Skeletal muscle cell (primary cell): ENCODE measurements around the gene TMEM201.

Source experiments
- DNase-seq: peaks from one replicate; pipeline ENCODE4 v3.0.0-alpha.2; 2010; ENCODE audit warnings: low read depth
- H3K4me3 ChIP-seq: 2 replicates; pipeline ENCODE4 v1.5.1; 2011; ENCODE audit warnings: low read depth, mild to moderate bottlenecking, control low read depth, low read length, moderate library complexity

Gene TMEM201

DNA sequence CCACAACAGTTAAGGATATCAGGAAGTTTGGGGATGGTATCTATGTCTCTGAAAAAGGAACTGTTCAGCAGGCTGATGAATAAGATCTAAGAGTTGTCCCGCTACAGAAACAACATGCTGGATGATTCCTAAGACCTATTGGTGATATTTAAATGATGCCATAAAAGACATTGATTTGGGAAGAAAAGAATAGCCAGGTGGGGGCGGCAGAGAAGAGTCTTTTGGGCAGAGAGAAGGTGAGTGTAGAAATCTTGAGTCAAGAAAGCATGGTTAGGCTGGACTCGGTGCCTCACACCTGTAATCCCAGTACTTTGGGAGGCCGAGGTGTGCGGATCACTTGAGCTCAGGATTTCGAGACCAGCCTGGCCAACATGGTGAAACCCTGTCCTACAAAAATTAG, 11.8 kb upstream of the TMEM201 start:
- H3K4me3 ChIP-seq, result no peak overlapping the region
- no peak for DNase-seq

DNA sequence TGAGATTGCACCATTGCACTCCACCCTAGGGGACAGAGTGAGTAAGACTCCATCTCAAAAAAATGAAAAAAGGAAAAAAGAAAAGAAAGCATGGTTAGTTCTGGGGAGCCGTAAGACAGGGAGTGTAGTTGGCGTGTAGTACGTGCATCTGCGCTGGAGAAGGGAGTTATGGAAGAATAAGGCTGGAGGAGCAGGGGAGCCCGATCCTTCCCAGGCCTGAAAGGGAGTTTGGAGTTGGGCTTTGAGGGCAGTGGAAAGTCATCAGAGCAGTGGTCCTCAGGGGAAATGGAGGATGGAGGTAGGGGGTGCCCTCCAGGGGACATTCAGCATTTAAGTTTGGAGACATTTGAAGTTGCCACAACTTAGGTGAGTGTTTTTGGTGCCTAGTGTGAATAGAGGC, 11.3 kb upstream of the TMEM201 start:
- H3K4me3 ChIP-seq, result no peak overlapping the region
- no peak for DNase-seq

GRCh38 chr1:9580942-9581341, 7.8 kb upstream of the TMEM201 start:
- no peak overlapping the region for H3K4me3 ChIP-seq
- no peak for DNase-seq

DNA sequence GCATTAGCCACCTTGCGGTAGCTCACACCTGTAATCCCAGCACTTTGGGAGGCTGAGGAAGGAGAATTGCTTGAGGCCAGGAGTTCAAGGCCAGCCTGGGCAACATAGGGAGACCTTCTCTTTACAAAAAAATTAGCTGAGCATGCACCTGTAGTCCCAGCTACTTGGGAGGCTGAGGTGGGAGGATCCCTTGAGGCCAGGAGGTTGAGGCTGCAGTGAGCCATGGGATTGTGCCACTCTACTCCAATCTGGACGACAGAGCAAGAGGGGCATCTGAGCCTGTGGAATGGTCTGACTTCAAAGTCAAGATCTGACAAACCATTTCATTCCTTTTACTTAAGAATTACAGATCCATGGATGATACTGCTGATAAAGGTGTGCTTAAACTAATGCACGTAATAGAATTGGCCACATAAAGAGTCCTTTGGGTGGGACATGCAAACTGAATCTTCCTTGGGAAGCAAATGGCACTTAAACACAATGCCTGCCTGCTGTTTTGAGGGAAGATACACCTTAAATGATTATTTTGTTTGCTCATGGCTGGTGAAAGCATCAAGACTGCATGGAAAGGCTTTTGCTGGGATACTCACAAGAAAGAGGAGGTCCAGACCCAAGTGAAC, 2.5 kb upstream of the TMEM201 start:
- no peak for DNase-seq
- no peak overlapping the region for H3K4me3 ChIP-seq

DNA sequence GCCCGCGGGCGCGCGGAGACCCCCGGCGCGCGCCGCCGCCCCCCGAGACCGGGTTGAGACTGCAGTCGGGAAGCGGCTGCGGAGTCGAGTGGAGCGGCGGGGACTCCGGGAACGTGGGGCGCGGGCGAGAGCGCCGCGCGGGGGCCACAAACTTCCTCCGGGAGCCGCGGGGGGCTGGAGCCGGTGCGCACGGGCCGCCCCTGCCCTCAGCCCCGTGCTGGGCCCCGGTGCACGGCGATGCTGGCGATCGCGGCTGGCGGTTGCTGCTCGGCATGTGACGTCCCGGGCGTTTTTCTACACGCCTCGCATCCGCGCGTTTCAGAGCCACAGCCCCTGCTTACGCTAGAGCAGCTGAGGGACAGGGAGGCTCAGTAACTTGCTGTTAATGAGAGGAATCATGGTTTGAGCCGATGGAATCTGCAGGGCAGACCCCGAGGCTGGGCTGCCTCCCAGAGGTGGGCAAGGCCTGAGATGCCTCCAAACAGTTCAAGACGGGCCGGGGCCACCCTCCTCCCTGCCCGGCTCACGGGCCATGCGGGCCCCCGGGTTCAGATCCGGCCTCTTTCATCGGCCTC, 520 bp downstream of the TMEM201 start:
- no peak for DNase-seq
- H3K4me3 ChIP-seq, result peak overlapping the region; percentile 53

GRCh38 chr1:9589719-9590157, 1.0 kb downstream of the TMEM201 start:
- no peak for DNase-seq
- H3K4me3 ChIP-seq, result peak overlapping the region; percentile 53

DNA sequence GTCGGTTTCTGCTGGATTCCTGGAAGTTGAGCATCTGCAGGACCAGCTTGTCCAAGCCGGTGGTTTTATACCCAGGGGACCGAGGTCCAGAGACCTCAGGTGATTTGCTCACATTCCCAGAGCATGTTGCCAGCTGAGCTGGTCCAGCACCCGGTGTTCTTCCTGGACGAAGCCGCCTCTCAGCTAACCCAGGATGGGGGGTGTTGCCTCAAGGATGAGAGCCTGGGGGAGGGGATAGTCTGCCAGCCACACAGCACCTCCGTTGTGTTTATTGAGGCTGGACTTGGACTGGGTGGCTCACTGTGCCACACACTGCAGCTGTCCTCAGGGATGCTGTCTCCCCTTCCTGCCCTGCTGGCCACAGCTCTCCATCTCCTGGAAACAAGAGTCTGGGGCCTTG, 1.5 kb downstream of the TMEM201 start:
- no peak for DNase-seq
- H3K4me3 ChIP-seq, result no peak overlapping the region

DNA sequence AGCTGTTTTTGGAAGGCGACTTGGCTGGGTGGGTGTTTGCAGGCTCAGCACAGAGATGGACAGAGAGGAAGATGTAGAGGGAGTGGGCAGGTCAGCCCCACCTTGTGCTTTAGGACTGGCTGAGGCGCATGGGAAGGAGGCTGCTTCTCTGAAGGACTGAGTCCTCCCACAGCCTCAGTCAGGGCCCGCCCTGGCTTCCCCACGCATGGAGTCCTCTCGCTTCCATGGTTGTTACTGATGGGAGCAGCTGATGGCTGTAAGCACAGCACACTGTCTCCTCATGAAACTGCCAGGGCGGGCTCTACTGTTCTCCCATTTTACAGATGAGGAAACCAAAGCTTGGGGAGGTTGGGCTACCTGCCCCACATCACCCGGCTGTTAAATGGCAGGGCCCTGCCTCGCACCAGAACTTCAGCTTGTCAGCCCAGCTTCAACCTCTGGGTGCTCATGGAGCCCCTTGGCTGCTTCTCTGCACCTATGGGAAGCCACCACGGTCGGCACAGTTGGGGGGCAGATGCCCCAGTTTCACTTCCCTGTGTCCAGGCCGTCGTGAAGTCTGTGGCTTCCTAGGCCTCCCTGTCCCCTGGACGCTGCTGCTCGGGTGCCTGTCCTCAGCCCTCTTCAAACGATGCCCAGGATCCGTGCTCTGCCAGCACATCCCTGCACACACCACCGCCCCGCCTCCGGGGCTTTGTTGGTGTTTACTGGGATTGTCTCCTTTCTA, 2.4 kb downstream of the TMEM201 start:
- no peak for DNase-seq
- H3K4me3 ChIP-seq, result no peak overlapping the region

DNA sequence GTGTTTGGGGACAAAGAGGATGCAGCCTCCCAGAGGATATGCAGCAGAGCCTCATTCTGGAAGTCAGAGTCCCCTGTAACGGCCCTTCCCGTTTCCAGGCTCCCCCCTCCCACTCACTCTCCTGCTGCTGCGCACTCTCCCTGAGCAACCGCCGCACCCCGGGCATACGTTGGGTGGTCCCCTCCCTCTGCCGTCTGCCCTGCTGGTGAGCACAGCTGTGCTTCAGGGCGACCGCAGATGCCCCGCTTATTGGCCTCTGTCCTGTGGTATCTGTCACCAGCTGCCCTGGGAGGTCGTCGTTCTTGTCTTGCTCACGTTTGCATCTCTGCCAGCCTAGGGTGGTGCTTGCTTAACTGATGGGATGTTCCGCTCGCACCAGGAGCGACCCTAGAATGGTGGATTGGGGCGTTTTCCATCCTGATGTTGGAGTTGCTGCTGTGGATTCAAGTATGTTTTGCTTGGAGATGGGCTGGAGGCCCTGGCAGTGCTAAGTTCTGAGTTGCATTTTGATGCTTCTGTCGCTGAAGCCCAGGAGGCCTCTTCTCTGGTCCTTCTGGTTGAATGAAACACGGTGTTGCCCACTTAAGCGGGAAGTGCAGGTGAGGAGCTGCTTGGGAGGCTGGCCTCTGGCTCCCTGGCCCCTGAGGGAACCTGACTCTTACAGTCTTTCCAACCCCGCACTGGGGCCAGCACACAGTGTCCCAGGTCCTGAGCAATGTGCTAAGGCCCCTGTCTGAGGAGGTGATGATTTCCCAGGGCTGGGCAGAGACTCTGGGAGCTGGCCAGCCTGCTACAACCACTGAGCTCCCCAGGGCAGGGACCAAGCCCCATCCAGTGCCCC, 3.2 kb downstream of the TMEM201 start:
- H3K4me3 ChIP-seq, result no peak overlapping the region
- DNase-seq, result no peak

GRCh38 chr1:9592510-9593075, 3.9 kb downstream of the TMEM201 start:
- H3K4me3 ChIP-seq, result no peak overlapping the region

GRCh38 chr1:9593147-9593491, 4.4 kb downstream of the TMEM201 start:
- H3K4me3 ChIP-seq, result no peak overlapping the region

More at GRCh38 chr1:9592510-9593075, 3.9 kb downstream of the TMEM201 start:
- DNase-seq, result no peak

DNA sequence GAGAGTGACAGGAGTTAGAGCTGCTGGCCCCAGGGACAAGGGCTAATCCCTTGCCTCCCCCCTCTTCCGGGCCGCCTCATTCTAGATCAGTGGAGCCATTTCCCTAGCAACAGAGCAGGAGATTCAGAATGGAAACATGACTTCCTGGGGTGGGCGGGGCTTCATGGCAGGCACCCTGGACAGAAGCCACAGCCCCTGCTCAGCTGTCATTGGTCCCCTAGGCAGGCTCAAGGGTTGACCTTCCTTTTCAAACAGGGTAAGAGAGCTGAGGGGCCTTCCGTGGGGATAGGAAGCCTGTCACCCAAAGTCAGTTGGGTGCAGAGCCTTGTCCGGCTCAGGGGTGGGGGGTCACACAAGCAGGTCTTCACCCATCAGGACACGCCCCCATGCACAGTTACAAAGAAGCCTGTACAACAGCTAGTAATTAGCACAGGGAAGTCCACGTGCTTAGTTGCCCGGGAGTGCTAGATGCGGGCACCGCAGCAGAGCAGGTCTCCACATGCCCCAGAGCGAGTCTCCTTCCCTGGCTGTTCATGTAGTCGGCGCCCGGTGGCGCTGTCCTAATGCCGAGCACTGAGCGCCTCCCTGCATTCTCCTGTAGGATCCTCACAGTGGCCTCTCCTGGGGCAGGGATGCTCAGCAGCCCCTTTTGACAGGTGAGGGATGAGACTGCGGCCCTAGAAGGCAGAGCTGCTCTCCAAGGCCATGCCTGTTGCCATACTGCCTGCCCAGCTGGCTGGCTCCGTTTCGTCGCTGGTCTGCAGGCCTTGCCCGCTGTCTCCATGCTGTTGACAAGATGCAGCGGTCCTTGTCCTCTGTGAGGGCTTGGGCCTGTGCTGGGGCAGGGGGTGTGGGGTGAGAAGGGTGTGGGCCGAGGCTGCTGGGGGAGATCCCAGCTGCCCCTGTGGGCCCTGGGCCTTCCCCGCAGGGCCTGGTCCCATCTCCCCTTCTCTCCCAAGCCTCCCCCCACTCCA, 5.1 kb downstream of the TMEM201 start:
- no peak for DNase-seq
- no peak overlapping the region for H3K4me3 ChIP-seq

More at GRCh38 chr1:9593147-9593491, 4.4 kb downstream of the TMEM201 start:
- DNase-seq, result no peak

DNA sequence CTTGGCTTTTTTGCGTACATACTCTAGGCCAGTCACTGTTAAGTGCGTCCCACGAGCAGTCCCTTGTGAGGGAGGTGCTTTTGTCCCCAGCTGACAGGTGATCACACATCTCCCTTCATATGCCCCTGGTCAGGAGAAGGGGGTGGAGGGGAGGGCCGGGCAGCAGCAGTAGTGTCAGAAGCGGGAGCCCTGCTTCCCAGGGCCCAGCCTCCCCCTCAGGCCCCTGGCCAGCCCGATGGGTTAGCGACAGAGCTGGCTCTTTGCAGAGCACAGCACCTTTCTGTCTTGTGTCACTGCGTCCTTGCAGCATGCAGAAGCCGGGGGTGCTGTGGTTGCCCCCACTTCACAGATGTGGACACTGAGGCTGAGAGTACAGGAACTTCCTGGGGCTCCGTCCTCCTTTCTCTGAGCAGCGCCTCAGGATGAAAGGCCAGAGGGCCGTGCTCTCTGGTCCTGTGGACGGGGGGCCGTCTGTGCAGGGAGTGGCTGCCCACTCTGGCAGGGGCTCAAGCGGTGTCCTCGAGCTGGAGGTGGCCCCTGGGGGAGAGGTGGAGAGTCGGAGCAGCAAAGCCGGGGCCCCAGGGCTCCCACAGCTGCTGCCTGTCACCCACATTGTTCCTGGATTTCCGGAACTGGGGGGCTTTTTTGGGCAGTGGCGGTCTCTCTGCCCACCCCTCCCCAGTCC, 5.9 kb downstream of the TMEM201 start:
- DNase-seq, result no peak
- no peak overlapping the region for H3K4me3 ChIP-seq

DNA sequence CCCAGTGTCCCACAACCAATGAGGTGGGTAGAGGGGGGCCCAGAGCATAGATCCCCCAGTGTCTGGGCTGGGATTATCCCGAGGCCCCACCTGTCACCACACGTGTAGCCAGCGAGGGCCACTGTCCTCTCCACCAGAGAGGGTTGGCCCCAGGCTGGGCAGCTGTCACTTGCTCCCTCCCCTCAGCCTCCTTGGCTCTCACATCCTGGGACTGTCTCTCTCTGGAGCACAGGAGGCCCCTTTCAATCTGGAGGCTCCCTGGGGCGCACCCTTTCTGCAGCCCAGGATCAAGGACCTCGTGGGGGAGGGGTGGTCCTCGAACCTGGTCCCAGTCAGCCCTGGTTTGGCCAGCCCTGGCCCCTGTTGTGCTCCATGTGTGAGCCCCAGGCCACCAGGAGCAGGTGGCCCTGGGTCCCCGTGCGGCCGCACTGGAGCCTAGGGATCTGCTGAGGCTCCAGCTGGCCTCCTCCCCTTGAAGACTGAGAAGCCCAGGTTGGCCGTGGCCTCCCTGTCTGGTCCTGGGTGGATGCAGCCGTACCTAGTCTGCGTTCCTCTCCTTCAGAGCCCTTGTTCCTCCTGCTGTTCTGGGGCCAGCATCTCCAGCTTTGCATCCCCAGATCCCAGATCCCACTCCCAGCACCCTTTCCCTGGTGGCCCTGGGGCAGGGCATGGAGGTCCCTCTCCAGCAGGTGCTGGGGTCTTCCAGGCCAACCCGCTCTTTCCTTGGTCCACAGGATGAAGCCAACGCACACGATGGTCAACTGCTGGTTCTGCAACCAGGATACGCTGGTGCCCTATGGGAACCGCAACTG, 6.7 kb downstream of the TMEM201 start:
- DNase-seq, result no peak
- H3K4me3 ChIP-seq, result no peak overlapping the region

- DNase-seq, result no peak
Observed at GRCh38 chr1:9595968-9596340, 7.2 kb downstream of the TMEM201 start.

DNA sequence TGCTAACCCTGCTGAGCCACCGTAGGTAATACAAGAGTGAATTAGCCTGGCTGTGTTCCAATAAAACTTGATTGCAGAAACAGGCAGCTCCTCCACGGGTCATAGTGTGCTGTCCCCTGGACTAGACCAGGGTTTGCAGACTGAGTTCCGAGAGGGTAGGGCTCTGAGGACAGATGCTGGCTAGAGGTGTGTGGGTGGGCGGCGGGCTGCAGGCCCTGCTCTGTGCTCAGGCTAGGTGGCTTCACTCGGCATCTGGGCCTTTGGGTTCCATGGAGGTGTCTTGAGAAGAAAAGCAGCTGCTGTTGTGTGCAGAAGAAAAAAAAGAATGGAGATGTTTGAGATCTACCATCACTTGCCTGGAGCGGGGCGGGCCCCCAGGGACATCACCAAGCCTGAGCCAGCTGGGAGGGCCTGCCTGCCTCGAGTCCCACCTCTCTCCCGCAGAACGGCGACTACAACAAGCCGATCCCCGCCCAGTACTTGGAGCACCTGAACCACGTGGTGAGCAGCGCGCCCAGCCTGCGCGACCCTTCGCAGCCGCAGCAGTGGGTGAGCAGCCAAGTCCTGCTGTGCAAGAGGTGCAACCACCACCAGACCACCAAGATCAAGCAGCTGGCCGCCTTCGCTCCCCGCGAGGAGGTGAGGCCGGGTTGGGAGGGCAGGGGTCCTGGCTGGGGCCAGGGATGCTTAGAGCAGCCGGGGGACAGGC, 7.9 kb downstream of the TMEM201 start:
- H3K4me3 ChIP-seq, result no peak overlapping the region
- DNase-seq, result no peak

More at GRCh38 chr1:9595968-9596340, 7.2 kb downstream of the TMEM201 start:
- no peak overlapping the region for H3K4me3 ChIP-seq
